Effector memory CD8-positive, alpha-beta T cell (primary cell): ENCODE results near the gene UBAP1L.
A peak's percentile ranks its signal among the peaks of the same experiment; 100 is the strongest.
"Not testable (repeated sequence)": the region's sequence is repeated elsewhere in the genome, so short reads cannot be mapped to it uniquely, and the experiment has no call there.

Experiments used
- ATAC-seq: fragments of 150-1000 bp; cut with Tn5 transposase; replicated peaks from 2 replicates; pipeline ENCODE4 v1.10.0; 2021; ENCODE audit warnings: mild to moderate bottlenecking, moderate library complexity
- DNase-seq, 3 experiments: peaks; one replicate each; pipeline ENCODE4 v3.0.0; 2021
- H3K27ac Mint-ChIP-seq, 2 donors: one replicate each; pipeline ENCODE4 v1.8.0; 2022; ENCODE audit warnings: mild to moderate bottlenecking in 2 of 2, mixed read lengths in 2 of 2, moderate library complexity in 2 of 2
- H3K27me3 Mint-ChIP-seq, 2 donors: one replicate each; pipeline ENCODE4 v1.8.0; 2022; ENCODE audit warnings: mixed read lengths in 2 of 2
- H3K36me3 Mint-ChIP-seq: one replicate; pipeline ENCODE4 v1.8.0; 2022; ENCODE audit warnings: mild to moderate bottlenecking, moderate library complexity, mixed read lengths; ENCODE audit not compliant: insufficient read depth
- H3K4me1 Mint-ChIP-seq, 2 donors: one replicate each; pipeline ENCODE4 v1.8.0; 2022; ENCODE audit warnings: low read depth in 2 of 2, mixed read lengths in 2 of 2
- H3K4me3 Mint-ChIP-seq, 2 donors: one replicate each; pipeline ENCODE4 v1.8.0; 2022; ENCODE audit warnings: mild to moderate bottlenecking in 2 of 2, mixed read lengths in 2 of 2, moderate library complexity in 2 of 2
- H3K9me3 Mint-ChIP-seq, 2 donors: one replicate each; pipeline ENCODE4 v1.8.0; 2022; ENCODE audit warnings: mixed read lengths in 2 of 2
- total RNA-seq, 9 experiments: gene quantifications; one replicate each; lab custom pipeline; 2026; lab: John Stamatoyannopoulos, UW

The UBAP1L gene
- 5.4 to 54.2 (median 13.3) reads per million in 9 experiments for total RNA-seq

GRCh38 chr15:65115086-65115485, at the start of gene UBAP1L:
TSS of gene UBAP1L (minus strand) at chr15:65115200. CDS start at chr15:65106215, 8,985 bp downstream.
- H3K4me3 Mint-ChIP-seq, result no peak within 1 kb of the TSS
- peaks cover 55% of the 10 kb centered on the region for H3K36me3 Mint-ChIP-seq
- no peaks in the 10 kb centered on the region for H3K9me3 Mint-ChIP-seq
- H3K27ac Mint-ChIP-seq, result peak within 1 kb of the TSS in 1 of 2 donors; percentile 84
- DNase-seq (no peak), ATAC-seq (no peak)
- H3K4me1 Mint-ChIP-seq, result peaks cover 3 to 19% of the 10 kb centered on the region in 2 donors
- no peaks in the 10 kb centered on the region for H3K27me3 Mint-ChIP-seq

DNA sequence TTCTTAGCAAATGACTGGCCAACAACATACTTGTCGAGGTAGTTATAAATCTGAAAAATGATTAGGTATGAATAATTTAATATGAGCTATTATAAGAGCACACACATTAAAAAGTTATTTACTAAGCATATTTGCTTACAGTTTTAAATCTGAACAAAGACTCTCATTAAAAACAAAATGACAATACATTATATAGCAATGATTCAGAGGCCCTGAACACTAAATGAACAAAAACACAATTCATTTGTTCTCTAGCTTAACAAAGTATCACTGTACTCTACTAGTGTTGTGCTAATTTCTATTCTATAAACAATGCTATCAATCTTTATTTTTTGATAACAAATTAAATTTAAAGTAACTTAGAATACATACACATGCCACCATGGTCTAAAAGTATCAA, 49.1 kb upstream of the UBAP1L start:
- Mint-ChIP-seq H3K27me3 (no peaks in the 10 kb centered on the region), H3K4me1 (peaks cover 6 to 14% of the 10 kb centered on the region in 2 donors), H3K27ac (no peak overlapping the region), H3K36me3 (peaks cover 39% of the 10 kb centered on the region), H3K9me3 (no peaks in the 10 kb centered on the region), H3K4me3 (no peak overlapping the region)
- DNase-seq (no peak), ATAC-seq (no peak)

- Mint-ChIP-seq H3K9me3 (no peaks in the 10 kb centered on the region), H3K36me3 (peaks cover 42% of the 10 kb centered on the region), H3K27ac (peak overlapping the region in 1 of 2 donors; percentile 60)
Measured at GRCh38 chr15:65163041-65163440, 48.0 kb upstream of the UBAP1L start.

GRCh38 chr15:65156692-65157091, 41.7 kb upstream of the UBAP1L start:
- Mint-ChIP-seq H3K27ac (no peak overlapping the region), H3K4me1 (peaks cover 3 to 4% of the 10 kb centered on the region in 2 donors), H3K36me3 (peaks cover 78% of the 10 kb centered on the region), H3K27me3 (no peaks in the 10 kb centered on the region), H3K9me3 (no peaks in the 10 kb centered on the region), H3K4me3 (no peak overlapping the region)
- DNase-seq (no peak), ATAC-seq (no peak)

More at GRCh38 chr15:65163041-65163440, 48.0 kb upstream of the UBAP1L start:
- Mint-ChIP-seq H3K27me3 (no peaks in the 10 kb centered on the region), H3K4me3 (no peak overlapping the region), H3K4me1 (peaks cover 6 to 14% of the 10 kb centered on the region in 2 donors)
- ATAC-seq (no peak), DNase-seq (no peak)

- Mint-ChIP-seq H3K27ac (peak overlapping the region; percentile 44 to 49), H3K4me1 (no peaks in the 10 kb centered on the region), H3K27me3 (no peaks in the 10 kb centered on the region), H3K36me3 (peaks cover 91% of the 10 kb centered on the region), H3K9me3 (no peaks in the 10 kb centered on the region), H3K4me3 (no peak overlapping the region)
- no peak for ATAC-seq
- no peak for DNase-seq
Measured at GRCh38 chr15:65154720-65155119, 39.7 kb upstream of the UBAP1L start.

GRCh38 chr15:65147902-65148301, 32.9 kb upstream of the UBAP1L start:
- Mint-ChIP-seq H3K4me3 (no peak overlapping the region), H3K36me3 (peaks cover 52% of the 10 kb centered on the region), H3K4me1 (no peaks in the 10 kb centered on the region), H3K27ac (peak overlapping the region in 1 of 2 donors; percentile 31), H3K27me3 (no peaks in the 10 kb centered on the region), H3K9me3 (no peaks in the 10 kb centered on the region)
- ATAC-seq, result no peak
- DNase-seq, result no peak

- no peak overlapping the region for H3K27ac Mint-ChIP-seq
- no peak overlapping the region for H3K4me3 Mint-ChIP-seq
- no peaks in the 10 kb centered on the region for H3K4me1 Mint-ChIP-seq
- no peaks in the 10 kb centered on the region for H3K9me3 Mint-ChIP-seq
- no peak for ATAC-seq
- peaks cover 38% of the 10 kb centered on the region for H3K36me3 Mint-ChIP-seq
- no peak for DNase-seq
- H3K27me3 Mint-ChIP-seq, result no peaks in the 10 kb centered on the region
Measured at GRCh38 chr15:65146438-65146837, 31.4 kb upstream of the UBAP1L start.

- not testable (repeated sequence) for H3K9me3 Mint-ChIP-seq, H3K4me1 Mint-ChIP-seq, H3K27ac Mint-ChIP-seq, H3K36me3 Mint-ChIP-seq, DNase-seq, H3K4me3 Mint-ChIP-seq, ATAC-seq, H3K27me3 Mint-ChIP-seq
Measured at GRCh38 chr15:65138631-65139030, 23.6 kb upstream of the UBAP1L start.

DNA sequence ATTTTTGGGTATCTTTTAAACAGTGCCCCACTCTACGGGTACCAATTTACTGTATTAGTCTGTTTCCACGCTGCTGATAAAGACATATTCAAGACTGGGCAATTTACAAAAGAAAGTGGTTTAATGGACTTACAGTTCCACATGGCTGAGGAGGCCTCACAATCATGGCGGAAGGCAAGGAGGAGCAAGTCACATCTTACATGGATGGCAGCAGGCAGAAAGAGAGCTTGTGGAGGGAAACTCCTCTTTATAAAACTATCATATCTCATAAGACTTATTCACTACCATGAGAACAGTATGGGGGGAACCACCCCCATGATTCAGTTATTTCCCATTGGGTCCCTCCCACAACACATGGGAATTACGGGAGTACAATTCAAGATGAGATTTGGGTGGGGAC, 22.9 kb upstream of the UBAP1L start:
- H3K36me3 Mint-ChIP-seq, H3K27ac Mint-ChIP-seq, H3K4me1 Mint-ChIP-seq, H3K9me3 Mint-ChIP-seq, H3K27me3 Mint-ChIP-seq, ATAC-seq, DNase-seq, H3K4me3 Mint-ChIP-seq: not testable (repeated sequence)

DNA sequence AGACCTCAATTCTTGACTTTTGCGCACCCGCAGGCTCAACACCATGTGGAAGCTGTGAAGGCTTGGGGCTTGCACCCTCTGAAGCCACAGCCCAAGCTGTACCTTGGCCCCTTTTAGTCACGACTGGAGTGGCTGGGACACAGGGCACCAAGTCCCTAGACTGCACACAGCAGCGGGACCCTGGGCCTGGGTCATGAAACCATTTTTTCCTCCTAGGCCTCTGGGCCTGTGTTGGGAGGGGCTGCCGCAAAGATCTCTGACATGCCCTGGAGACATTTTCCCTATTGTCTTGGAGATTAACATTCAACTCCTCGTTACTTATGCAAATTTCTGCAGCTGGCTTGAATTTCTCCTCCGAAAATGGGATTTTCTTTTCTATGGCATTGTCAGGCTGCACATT, 22.1 kb upstream of the UBAP1L start:
- H3K4me1 Mint-ChIP-seq, result peaks cover 5 to 12% of the 10 kb centered on the region in 2 donors
- not testable (repeated sequence) for H3K4me3 Mint-ChIP-seq, ATAC-seq, H3K9me3 Mint-ChIP-seq, H3K27me3 Mint-ChIP-seq, H3K36me3 Mint-ChIP-seq, H3K27ac Mint-ChIP-seq, DNase-seq

DNA sequence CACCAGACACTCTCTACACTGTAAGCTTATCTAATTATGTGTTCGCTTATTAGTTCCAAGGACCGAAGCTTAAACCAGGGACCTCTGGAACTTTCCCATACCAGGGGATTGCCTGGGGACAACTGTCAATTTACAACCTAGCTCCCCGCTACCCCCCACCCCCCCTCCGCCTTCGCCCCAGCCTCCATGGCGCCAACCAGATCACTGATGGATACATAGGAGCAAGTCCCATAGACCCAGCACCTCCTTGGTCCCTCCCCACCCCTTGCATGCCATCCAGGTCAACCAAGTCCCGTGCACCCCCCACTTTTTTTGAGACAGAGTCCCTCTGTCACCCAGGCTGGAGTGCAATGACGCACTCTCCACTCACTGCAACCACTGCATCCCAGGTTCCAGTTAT, 19.5 kb upstream of the UBAP1L start:
- Mint-ChIP-seq H3K36me3 (peaks cover 23% of the 10 kb centered on the region), H3K4me1 (peaks cover 13 to 26% of the 10 kb centered on the region in 2 donors), H3K27ac (peak overlapping the region in 1 of 2 donors; percentile 92), H3K27me3 (no peaks in the 10 kb centered on the region), H3K9me3 (no peaks in the 10 kb centered on the region), H3K4me3 (peak overlapping the region; percentile 88 to 94)
- DNase-seq (no peak), ATAC-seq (no peak)

DNA sequence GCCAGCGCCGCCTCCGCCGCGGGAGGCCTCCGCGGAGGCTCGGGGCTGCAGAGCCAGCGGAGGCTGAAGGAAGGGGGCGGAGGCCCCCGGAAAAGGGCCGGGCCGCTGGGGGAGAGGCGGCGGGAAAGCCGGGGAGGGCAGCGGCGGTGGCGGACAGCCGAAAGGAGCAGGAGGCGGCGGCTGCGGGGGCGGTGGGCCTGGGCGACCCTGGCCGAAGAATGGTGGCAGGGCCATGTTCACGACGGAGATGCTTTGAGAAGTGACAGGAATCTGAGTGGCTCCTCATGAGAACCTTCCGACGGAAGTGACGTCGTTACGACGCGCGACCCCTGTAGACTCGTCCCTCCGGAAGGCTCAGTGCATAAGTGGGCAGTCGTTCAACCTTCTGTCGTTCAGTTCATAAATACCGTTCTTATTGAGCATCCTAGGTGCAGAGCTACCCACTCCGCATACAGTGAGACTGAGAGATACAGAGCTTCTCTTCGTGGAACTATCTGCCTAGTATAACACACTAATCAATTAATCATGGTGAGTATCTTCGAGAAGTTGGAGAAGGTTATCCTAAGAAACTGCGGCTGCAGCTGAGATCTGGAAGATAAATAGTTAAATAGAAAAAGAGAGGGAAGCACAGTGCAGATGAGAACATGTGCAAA, 18.7 kb upstream of the UBAP1L start, which contains the start of gene PDCD7:
TSS of gene PDCD7 (minus strand) at position 261 of the 653 bp plus-strand sequence. CDS start at position 234, 27 bp downstream.
- DNase-seq (peak; percentile 77 to 78 (median 78)), ATAC-seq (peak; percentile 96)
- Mint-ChIP-seq H3K27me3 (no peaks in the 10 kb centered on the region), H3K9me3 (no peaks in the 10 kb centered on the region), H3K27ac (peak within 1 kb of the TSS; percentile 92 to 97), H3K4me1 (peaks cover 16 to 31% of the 10 kb centered on the region in 2 donors), H3K4me3 (peak within 1 kb of the TSS; percentile 88 to 94), H3K36me3 (peaks cover 31% of the 10 kb centered on the region)

- no peaks in the 10 kb centered on the region for H3K27me3 Mint-ChIP-seq
- no peaks in the 10 kb centered on the region for H3K9me3 Mint-ChIP-seq
- ATAC-seq (peak; percentile 40), DNase-seq (peak in 2 of 3 experiments; percentile 9 to 18)
- peaks cover 16 to 34% of the 10 kb centered on the region in 2 donors for H3K4me1 Mint-ChIP-seq
- H3K27ac Mint-ChIP-seq, result peak overlapping the region; percentile 92 to 97
- H3K4me3 Mint-ChIP-seq, result peak overlapping the region; percentile 88 to 94
- peaks cover 38% of the 10 kb centered on the region for H3K36me3 Mint-ChIP-seq
Measured at GRCh38 chr15:65132878-65133547, 18.0 kb upstream of the UBAP1L start.

GRCh38 chr15:65130941-65131340, 15.9 kb upstream of the UBAP1L start:
- H3K27me3 Mint-ChIP-seq, result no peaks in the 10 kb centered on the region

More at GRCh38 chr15:65130941-65131340, 15.9 kb upstream of the UBAP1L start:
- H3K36me3 Mint-ChIP-seq, result peaks cover 51% of the 10 kb centered on the region
- no peak overlapping the region for H3K27ac Mint-ChIP-seq
- no peaks in the 10 kb centered on the region for H3K9me3 Mint-ChIP-seq
- H3K4me3 Mint-ChIP-seq, result no peak overlapping the region
- H3K4me1 Mint-ChIP-seq, result peaks cover 16 to 40% of the 10 kb centered on the region in 2 donors
- DNase-seq (no peak), ATAC-seq (no peak)
